Measurements from ENCODE around the gene MGAT1.

MGAT1 gene

DNA sequence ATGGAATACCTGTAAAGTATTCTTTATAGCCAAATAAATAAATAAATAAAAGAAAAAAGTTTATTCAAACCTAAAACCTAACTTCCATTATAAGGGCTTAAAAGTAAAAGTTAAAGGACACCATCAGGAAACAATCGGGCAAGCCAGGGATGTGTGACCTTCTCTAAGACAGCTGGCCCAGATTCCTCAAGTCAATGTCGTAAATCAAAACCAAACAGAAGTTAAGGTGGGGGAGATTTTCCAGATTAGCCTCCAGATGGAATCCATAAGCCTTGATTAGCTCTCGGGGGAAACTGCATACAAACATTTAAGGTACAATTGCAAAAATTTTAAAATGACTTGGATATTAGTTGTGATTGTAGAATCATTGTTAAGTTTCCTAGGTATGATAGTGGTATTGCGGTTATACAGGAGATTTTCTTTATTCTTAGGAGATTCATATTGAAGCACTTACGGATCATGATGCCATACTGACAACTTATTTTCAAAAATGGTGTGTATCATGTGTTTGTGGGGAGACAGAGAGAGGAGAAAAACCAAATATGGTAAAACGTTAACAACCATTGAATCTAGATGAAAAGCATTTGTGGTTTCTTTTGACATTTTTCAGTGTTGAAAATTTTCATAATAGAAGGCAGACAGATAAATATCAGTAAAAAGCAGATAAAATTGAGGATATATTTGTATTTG lies 21.5 kb upstream of the MGAT1 start:
- DNase-seq (ENCODE audit: low read depth): no peak

DNA sequence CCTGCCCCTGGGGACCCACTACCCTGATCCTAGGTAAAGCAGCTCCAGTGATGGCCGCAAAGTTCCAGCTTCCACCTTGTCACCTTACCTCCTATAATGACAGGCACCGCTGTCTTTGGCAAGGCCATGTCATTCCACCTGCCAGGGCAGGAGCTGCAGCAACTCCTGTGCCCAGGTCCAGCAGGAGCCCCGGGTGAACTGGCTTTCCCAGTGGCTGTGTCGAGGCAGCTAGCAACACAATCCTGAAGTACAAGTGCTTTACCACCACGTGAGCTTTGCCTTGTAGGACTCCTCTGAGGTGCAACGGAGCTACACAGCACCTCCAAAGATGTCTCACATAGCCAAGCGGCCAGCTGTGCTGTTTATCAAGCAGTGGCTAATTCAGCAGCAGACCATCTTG lies 20.7 kb upstream of the MGAT1 start:
- no peak for DNase-seq (ENCODE audit: low read depth)

DNA sequence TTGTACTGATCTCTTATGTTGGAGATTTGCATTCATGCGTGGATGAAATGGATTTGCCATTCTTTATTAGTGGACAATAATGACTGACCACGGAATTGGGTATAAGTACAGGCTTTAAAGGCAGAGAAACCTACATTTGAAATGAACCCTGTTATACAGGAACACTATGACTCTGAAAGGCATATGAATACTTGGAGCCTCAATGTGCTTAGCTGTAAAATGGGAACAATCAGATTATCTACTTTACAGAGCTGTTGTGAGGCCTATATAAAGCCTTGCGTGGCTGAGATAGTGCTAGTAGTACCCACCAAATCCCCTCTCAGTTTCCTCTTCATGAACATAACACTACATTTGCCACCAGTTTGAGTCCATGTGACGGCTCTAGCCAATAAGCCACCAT lies 18.9 kb upstream of the MGAT1 start:
- DNase-seq (ENCODE audit: low read depth): no peak

GRCh38 chr5:180820788-180821321 lies 18.2 kb upstream of the MGAT1 start:
- no peak for DNase-seq (ENCODE audit: low read depth)

DNA sequence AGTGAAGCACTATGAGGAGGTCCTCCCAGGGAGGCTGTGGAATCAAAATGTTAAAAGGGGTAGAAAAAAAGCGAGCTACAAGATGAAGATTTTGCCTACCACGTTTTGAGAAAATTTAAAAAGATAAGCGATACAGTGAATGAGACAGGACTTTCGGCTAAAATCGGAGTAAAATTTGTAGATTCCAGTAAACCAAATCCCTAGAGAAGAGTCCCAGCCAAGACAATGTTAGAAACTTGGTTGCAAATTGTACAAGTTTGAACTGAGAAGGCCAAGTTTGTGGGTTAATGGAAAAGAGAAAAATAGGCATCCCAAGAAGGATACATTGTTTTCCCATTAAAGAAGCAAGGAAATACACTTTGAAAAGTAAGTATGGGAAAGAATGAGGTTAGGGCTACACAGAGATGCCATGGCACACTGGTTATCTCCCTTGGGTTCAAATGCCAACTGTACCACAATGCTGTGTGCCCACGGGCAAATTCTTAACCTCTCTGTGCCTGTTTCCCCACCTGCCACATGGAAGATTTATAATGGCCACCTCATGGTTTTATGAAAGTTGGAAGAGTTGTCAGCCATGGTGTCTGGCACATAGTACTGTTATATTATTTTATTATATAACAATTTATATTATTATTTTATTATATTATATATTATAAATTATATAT lies 16.2 kb upstream of the MGAT1 start:
- no peak for DNase-seq (ENCODE audit: low read depth)

DNA sequence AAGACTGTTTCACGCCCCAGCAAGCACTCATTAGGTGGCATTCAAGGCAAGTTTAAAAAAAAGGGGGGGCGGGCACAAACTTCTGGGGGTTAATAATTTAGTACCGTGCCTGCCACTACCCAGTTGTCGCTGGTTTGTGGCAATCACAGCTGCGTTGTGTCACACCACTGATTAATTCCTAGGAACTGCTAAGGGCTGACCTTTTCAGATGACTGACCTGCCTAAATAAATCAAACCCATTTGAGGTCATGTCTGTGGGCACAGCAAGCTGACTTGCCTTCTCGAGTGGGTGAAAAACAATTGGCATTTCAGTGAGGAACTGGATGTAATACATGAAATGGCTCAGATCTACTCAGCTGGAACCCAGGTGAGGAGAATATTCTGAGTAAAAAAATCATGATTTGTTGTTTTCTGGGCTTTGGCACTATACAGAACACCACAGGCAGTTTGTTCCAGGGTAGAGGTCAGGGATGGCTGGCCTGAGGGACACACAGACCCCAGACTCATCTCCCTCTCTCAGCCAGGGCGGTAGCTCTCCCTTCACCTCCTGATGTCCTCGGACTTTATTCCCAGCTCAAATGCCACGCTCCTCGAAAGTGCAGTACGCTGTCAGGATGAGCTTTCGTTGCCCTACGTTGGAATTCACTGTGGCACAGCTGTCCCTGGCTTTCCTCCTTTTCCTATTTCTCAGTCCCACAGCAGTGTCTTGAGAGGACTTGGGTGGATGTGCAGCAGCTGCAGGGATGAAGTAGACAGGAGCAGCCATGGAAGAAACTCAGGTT lies 15.5 kb upstream of the MGAT1 start:
- DNase-seq (ENCODE audit: low read depth): no peak

- DNase-seq (ENCODE audit: low read depth): no peak
Measured at GRCh38 chr5:180816608-180817534, 14.3 kb upstream of the MGAT1 start.

DNA sequence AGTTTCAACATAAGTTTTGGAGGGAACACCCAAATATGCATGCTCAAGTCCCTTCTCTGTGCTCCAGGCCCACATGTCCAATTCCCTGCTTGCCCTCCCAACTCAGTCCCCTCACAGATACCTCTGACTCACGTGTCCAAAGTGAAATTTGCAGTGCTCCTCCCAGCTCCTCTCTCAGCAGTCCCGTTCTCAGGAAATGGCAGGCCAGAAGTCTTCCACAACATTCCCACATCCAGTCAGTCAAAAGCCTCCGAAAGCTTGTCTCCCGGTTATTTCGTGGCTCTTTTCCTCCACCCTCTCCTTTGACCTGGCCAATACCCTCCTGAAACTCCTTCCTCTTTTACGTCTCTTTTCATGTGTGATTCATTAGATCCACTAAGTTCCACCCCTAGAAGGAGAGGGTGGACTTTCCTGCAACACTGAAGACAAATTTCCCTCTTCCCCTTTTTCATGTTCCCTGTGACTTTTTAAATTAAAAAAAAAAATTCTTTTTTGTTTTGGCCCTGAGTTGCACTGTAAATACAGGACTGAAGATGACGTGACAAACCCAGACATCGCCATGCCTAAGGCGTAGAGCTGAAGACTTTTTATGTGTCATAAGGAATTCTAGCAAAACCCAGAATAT lies 12.8 kb upstream of the MGAT1 start:
- DNase-seq (ENCODE audit: low read depth): no peak

- DNase-seq (ENCODE audit: low read depth): no peak
Measured at GRCh38 chr5:180813420-180813819, 10.8 kb upstream of the MGAT1 start.

DNA sequence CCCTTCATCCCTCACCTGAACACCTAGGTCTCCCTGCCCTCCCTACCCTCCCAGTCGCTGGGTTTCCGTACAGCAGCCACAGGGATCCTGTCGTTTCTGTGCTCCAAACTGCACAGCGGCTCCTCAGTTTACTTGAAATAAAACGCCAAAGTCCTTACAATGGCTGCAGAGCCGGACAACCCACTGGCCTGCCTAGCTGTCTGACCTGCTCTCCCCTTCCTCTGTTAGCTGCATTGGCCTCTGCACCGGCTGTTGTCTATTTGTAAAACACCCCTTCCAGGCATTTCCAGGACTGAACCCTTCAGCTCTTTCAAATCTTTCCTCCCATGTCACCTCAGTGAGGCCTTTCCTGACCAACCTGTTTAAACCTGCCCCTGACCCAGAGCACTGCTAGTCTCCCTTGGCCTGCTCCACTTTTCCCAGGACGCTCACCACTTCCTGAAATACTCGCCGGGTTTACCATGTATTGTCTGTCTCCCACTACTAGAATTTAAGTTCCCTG lies 9.1 kb upstream of the MGAT1 start:
- no peak for DNase-seq (ENCODE audit: low read depth)

- no peak for DNase-seq (ENCODE audit: low read depth)
Measured at GRCh38 chr5:180810959-180811622, 8.5 kb upstream of the MGAT1 start.

DNA sequence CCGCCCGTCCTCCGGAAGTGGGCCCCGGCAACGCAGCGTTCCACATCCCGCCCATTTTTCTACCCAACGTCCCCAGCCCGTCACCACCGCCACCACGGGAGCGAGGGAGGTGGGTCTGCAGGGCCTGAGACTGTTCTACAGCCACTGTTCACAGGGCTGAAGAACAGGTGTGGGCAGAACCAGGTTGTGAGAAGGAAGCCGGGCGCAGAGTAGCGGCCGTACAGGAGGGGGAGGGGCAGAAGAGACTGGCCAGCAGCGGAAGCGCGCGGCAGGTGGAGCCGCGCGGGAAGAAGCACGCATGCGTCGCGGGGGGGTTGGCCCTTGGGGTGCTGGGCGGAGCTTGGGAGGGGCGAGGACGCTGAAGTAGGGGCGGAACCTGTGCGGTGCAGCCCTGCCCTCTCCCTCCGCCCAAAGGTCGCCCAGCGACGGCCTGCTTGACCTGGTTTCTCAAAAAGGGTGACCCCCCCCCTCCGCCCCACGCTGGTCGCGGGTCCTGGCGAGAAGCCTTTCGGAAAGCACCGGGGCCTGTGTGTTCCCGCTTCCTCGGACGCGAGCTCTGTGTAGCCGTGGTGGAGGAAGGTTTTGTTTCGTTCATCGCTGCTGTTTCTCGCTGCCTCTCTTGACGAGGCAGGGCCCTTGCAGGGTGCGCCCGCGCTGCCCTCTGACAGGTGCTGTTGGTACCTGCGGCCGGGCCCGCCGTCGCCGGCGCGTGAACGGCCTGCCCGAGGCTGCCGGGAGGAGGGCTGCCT lies 7.8 kb upstream of the MGAT1 start:
- peak; percentile 94 for DNase-seq (ENCODE audit: low read depth)

DNA sequence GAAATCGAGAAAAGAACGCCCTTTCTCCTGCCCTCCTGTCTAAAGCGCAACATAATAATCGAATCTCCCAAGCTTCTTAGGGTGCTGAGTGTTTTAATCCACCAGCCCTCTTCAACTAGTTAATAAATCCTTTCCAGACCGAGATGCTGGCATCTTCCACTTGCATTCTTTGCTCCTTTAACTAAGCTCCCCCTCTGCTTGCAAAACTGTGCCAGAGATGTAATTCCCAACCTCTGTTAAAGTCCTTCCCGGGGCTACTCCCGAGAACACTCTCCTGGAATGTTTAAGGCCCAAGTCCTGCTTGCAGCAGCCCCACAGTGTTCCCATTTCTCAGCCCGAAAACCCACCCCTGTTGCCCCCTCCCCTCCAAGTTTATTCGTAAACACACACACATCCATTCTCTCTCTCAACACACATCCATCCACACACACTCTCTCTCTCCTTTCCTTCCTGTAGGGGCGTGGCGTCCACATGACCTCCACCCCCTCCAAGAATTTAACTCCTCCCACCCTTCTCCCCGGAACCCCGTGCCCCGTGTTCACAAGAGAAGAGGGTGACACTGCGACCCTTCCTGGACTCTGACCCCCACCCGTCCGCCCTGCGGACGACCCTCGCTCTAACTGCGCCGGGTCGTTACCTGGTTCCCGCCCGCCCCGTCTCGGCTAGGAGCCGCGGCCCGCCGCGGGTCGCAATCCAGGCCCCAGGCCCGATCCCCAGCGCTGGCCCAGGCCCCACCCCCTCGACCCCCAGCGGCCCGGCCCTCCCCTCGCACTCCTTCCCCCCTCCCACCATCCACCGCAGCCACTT lies 7.0 kb upstream of the MGAT1 start:
- DNase-seq (ENCODE audit: low read depth): peak; percentile 71

DNA sequence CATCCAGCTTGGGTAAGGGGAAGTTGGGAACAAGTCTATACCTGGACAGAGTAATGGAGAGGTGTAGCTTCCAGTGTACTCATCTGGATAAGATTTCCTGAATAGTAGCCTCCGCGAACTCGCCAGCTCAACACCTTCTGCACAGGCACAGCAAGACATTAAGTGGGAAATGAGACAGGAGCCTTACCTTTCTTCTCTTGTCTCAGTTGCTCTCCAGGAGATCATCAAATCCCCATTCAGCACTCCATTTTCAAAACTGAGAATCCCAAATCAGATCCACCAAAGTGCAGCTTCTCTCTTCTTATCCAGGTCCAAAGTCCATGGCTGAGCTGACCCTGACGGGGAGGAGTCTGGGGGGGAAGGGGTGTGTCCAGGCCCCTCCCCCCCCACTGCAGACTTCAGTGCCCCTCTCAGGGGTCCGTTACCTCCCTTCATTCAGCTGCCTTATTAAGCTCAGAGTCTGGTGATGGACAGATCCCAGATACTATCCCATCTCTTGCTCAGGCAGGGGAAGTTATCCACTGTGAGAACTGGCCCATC lies 5.9 kb upstream of the MGAT1 start:
- DNase-seq (ENCODE audit: low read depth): no peak

GRCh38 chr5:180807654-180808414 lies 5.2 kb upstream of the MGAT1 start:
- DNase-seq (ENCODE audit: low read depth): no peak

GRCh38 chr5:180807046-180807445 lies 4.4 kb upstream of the MGAT1 start:
- DNase-seq (ENCODE audit: low read depth): no peak

GRCh38 chr5:180806351-180807011 lies 3.9 kb upstream of the MGAT1 start:
- no peak for DNase-seq (ENCODE audit: low read depth)

All from activated T-helper 9 cell treated with anti-CD3 and anti-CD28 coated beads, Interleukin-2, amount 50 U/mL, for 16 hours (primary cell).